ENCODE data around the gene KRTAP10-7.
"Not testable (repeated sequence)": the region's sequence is repeated elsewhere in the genome, so short reads cannot be mapped to it uniquely, and the experiment has no call there.

The KRTAP10-7 gene

GRCh38 chr21:44602463-44602850, 2.1 kb downstream of the KRTAP10-7 start:
- no peak for DNase-seq (ENCODE audit: low spot score in 2 of 2)
- in situ Hi-C loops (cut with MboI; ENCODE audit: low sequenced_read_pairs) = no loop called here
- H3K9me3 ChIP-seq = no peaks in the 10 kb centered on the region
- no peaks in the 10 kb centered on the region for H3K36me3 ChIP-seq (replicated peaks)
- H3K4me1 ChIP-seq = no peaks in the 10 kb centered on the region
- H3K4me3 ChIP-seq = no peak overlapping the region
- H3K27me3 ChIP-seq (ENCODE audit: low read depth) = no peaks in the 10 kb centered on the region

- in situ Hi-C loops (cut with MboI; ENCODE audit: low sequenced_read_pairs) = no loop called here
Observed at GRCh38 chr21:44603109-44603875, 2.9 kb downstream of the KRTAP10-7 start.

GRCh38 chr21:44603911-44604310, 3.5 kb downstream of the KRTAP10-7 start:
- in situ Hi-C loops (cut with MboI; ENCODE audit: low sequenced_read_pairs) = no loop called here
- Histone ChIP-seq H3K4me1 (no peaks in the 10 kb centered on the region), H3K27me3 (ENCODE audit: low read depth) (no peaks in the 10 kb centered on the region)

More at GRCh38 chr21:44603109-44603875, 2.9 kb downstream of the KRTAP10-7 start:
- H3K36me3 ChIP-seq (replicated peaks) = no peaks in the 10 kb centered on the region
- H3K4me3 ChIP-seq = no peak overlapping the region
- H3K4me1 ChIP-seq = no peaks in the 10 kb centered on the region
- H3K9me3 ChIP-seq = no peaks in the 10 kb centered on the region
- no peaks in the 10 kb centered on the region for H3K27me3 ChIP-seq (ENCODE audit: low read depth)
- no peak for DNase-seq (ENCODE audit: low spot score in 2 of 2)

GRCh38 chr21:44606495-44606894, 6.1 kb downstream of the KRTAP10-7 start:
- H3K4me3 ChIP-seq = no peak overlapping the region
- H3K36me3 ChIP-seq (replicated peaks) = no peaks in the 10 kb centered on the region
- H3K27me3 ChIP-seq (ENCODE audit: low read depth) = no peaks in the 10 kb centered on the region
- DNase-seq (ENCODE audit: low spot score in 2 of 2) = no peak
- H3K4me1 ChIP-seq = no peaks in the 10 kb centered on the region
- in situ Hi-C loops (cut with MboI; ENCODE audit: low sequenced_read_pairs) = no loop called here
- H3K9me3 ChIP-seq = no peaks in the 10 kb centered on the region; the same call in 1 of the 2 replicates

More at GRCh38 chr21:44603911-44604310, 3.5 kb downstream of the KRTAP10-7 start:
- no peaks in the 10 kb centered on the region for H3K36me3 ChIP-seq (replicated peaks)
- H3K4me3 ChIP-seq = no peak overlapping the region
- DNase-seq (ENCODE audit: low spot score in 2 of 2) = no peak
- H3K9me3 ChIP-seq = no peaks in the 10 kb centered on the region

- no peaks in the 10 kb centered on the region for H3K4me1 ChIP-seq
- no peak overlapping the region for H3K4me3 ChIP-seq
- in situ Hi-C loops (cut with MboI; ENCODE audit: low sequenced_read_pairs) = no loop called here
- H3K36me3 ChIP-seq (replicated peaks) = no peaks in the 10 kb centered on the region
- H3K27me3 ChIP-seq (ENCODE audit: low read depth) = no peaks in the 10 kb centered on the region
- no peak for DNase-seq (ENCODE audit: low spot score in 2 of 2)
- H3K9me3 ChIP-seq = no peaks in the 10 kb centered on the region; the same call in 1 of the 2 replicates
Observed at GRCh38 chr21:44609193-44609592, 8.8 kb downstream of the KRTAP10-7 start.

GRCh38 chr21:44610157-44610843, 9.9 kb downstream of the KRTAP10-7 start:
- H3K4me3 ChIP-seq; DNase-seq (ENCODE audit: low spot score in 2 of 2); H3K9me3 ChIP-seq; H3K36me3 ChIP-seq (replicated peaks); in situ Hi-C loops (cut with MboI; ENCODE audit: low sequenced_read_pairs); H3K27me3 ChIP-seq (ENCODE audit: low read depth); H3K4me1 ChIP-seq: not testable (repeated sequence)

DNA sequence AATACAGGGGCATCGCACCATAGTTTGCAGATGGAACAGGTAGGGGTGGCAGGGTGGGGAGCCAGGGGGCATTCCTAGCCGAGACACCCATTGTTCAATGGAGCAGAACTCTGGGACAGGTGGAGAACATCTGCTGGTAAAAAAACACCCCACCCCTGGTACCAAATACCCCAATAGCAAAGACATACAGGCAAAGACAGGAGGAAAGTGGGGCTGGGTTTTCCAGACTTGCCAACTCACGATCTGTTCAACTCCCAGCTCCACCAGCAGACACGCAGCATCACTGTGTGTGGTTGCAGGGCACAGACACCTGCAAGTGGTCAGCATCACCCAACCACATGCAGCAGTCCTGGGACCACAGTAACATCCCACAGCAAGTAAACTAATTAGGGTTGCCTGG, 11.2 kb downstream of the KRTAP10-7 start:
- no peaks in the 10 kb centered on the region for H3K36me3 ChIP-seq (replicated peaks)
- no peaks in the 10 kb centered on the region; the same call in 1 of the 2 replicates for H3K9me3 ChIP-seq
- no peak overlapping the region for H3K4me3 ChIP-seq
- H3K27me3 ChIP-seq (ENCODE audit: low read depth) = no peaks in the 10 kb centered on the region
- no peaks in the 10 kb centered on the region for H3K4me1 ChIP-seq
- in situ Hi-C loops (cut with MboI; ENCODE audit: low sequenced_read_pairs) = no loop called here
- DNase-seq (ENCODE audit: low spot score in 2 of 2) = no peak

- H3K9me3 ChIP-seq = no peaks in the 10 kb centered on the region; the same call in 1 of the 2 replicates
- no peak within 1 kb of the TSS for H3K4me3 ChIP-seq
- H3K36me3 ChIP-seq (replicated peaks) = no peaks in the 10 kb centered on the region
- in situ Hi-C loops (cut with MboI; ENCODE audit: low sequenced_read_pairs) = no loop called here
- no peaks in the 10 kb centered on the region for H3K27me3 ChIP-seq (ENCODE audit: low read depth)
- H3K4me1 ChIP-seq = no peaks in the 10 kb centered on the region
- DNase-seq (ENCODE audit: low spot score in 2 of 2) = no peak
Observed at GRCh38 chr21:44612029-44612486, 11.7 kb downstream of the KRTAP10-7 start, which contains the start of gene KRTAP10-8. Gene KRTAP10-8, plus strand, starts transcription at chr21:44612079. Its CDS starts 22 bp downstream, at chr21:44612101.

GRCh38 chr21:44612669-44613229, 12.4 kb downstream of the KRTAP10-7 start:
- in situ Hi-C loops (cut with MboI; ENCODE audit: low sequenced_read_pairs) = no loop called here
- no peaks in the 10 kb centered on the region for H3K27me3 ChIP-seq (ENCODE audit: low read depth)
- H3K9me3 ChIP-seq = no peaks in the 10 kb centered on the region; the same call in 1 of the 2 replicates
- H3K36me3 ChIP-seq (replicated peaks) = no peaks in the 10 kb centered on the region
- no peak overlapping the region for H3K4me3 ChIP-seq
- no peaks in the 10 kb centered on the region for H3K4me1 ChIP-seq
- no peak for DNase-seq (ENCODE audit: low spot score in 2 of 2)

GRCh38 chr21:44613386-44614155, 13.2 kb downstream of the KRTAP10-7 start:
- DNase-seq (ENCODE audit: low spot score in 2 of 2) = no peak
- Histone ChIP-seq H3K9me3 (no peaks in the 10 kb centered on the region; the same call in 1 of the 2 replicates), H3K4me3 (no peak overlapping the region), H3K36me3 (replicated peaks) (no peaks in the 10 kb centered on the region), H3K27me3 (ENCODE audit: low read depth) (no peaks in the 10 kb centered on the region), H3K4me1 (no peaks in the 10 kb centered on the region)
- in situ Hi-C loops (cut with MboI; ENCODE audit: low sequenced_read_pairs) = no loop called here

GRCh38 chr21:44614161-44614631, 13.8 kb downstream of the KRTAP10-7 start:
- Histone ChIP-seq H3K4me3 (no peak overlapping the region), H3K4me1 (no peaks in the 10 kb centered on the region), H3K27me3 (ENCODE audit: low read depth) (no peaks in the 10 kb centered on the region), H3K36me3 (replicated peaks) (no peaks in the 10 kb centered on the region), H3K9me3 (no peaks in the 10 kb centered on the region; the same call in 1 of the 2 replicates)
- in situ Hi-C loops (cut with MboI; ENCODE audit: low sequenced_read_pairs) = no loop called here
- no peak for DNase-seq (ENCODE audit: low spot score in 2 of 2)

DNA sequence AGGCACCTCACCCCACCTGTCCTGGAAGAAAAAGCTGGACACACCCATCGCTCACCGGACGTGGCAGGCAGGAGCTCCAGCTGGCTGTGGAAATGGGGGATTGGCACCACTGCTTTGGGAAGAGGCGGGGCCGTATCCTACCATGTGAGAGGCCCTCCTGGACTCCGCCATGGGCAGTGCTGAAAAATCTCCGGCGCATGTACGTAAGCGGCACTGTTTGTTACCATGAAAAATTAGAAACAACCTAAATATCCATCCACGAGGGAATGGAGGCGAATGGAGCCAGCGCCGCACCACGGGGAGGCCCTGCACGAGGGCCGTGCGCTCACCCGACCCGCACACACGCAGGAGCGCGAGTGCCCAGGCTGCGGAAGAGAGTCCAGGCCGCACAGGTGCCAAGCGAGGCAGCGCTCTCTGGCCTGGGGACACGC, 14.6 kb downstream of the KRTAP10-7 start:
- H3K4me1 ChIP-seq = no peaks in the 10 kb centered on the region
- no peak for DNase-seq (ENCODE audit: low spot score in 2 of 2)
- no peaks in the 10 kb centered on the region for H3K27me3 ChIP-seq (ENCODE audit: low read depth)
- H3K9me3 ChIP-seq = no peaks in the 10 kb centered on the region; the same call in 1 of the 2 replicates
- H3K36me3 ChIP-seq (replicated peaks) = no peaks in the 10 kb centered on the region
- H3K4me3 ChIP-seq = no peak overlapping the region
- in situ Hi-C loops (cut with MboI; ENCODE audit: low sequenced_read_pairs) = no loop called here

- Histone ChIP-seq H3K9me3 (no peaks in the 10 kb centered on the region), H3K36me3 (replicated peaks) (no peaks in the 10 kb centered on the region), H3K4me3 (no peak overlapping the region), H3K4me1 (no peaks in the 10 kb centered on the region), H3K27me3 (ENCODE audit: low read depth) (no peaks in the 10 kb centered on the region)
- DNase-seq (ENCODE audit: low spot score in 2 of 2) = no peak
- in situ Hi-C loops (cut with MboI; ENCODE audit: low sequenced_read_pairs) = no loop called here
Observed at GRCh38 chr21:44615466-44615865, 15.1 kb downstream of the KRTAP10-7 start.

All from HAP-1 (cell line).